Heart left ventricle (tissue), 13 donors: ENCODE measurements around the gene GPRASP2.

ENCODE experiments used
- CTCF ChIP-seq, 12 donors: fragments of 200-600 bp; sonication (generic) in 4 of 12; IDR thresholded peaks; one replicate each; pipeline versions ENCODE4 v1.5.0 to v1.8.0; 2018 to 2022; ENCODE audit warnings: antibody characterized with exemption in 12 of 12, mild to moderate bottlenecking in 5 of 12
- POLR2A ChIP-seq, 2 donors: fragments of 450-650 bp; IDR thresholded peaks; one replicate each; pipeline ENCODE4 v1.6.1; 2017; ENCODE audit warnings: antibody characterized with exemption in 2 of 2, mild to moderate bottlenecking in 2 of 2, moderate library complexity in 2 of 2
- donor health status: ischemic (EF 13 %, LVEDD 7.1; RV severe dilation, severe dysfunction).
- donor health status: DM: no; HTN: yes; CAD: no.
- donor health status: DM: no; HTN: no; CAD: no.
- donor health status: ischemic (EF 25% LVEDD 6.9; RV normal size, moderate dysfunction).
- donor health status: ischemic (EF 25% LVEDD 5.7; RV mildly dilated, moderate dysfunction).
- donor health status: ischemic (EF 35%, LVEDD 5.7; RV mildly dilated, moderate dysfunction).
- donor health status: nonischemic (EF 11% LVEDD 7.7; RV severe dilation, severe dysfunction).
- donor health status: DM: yes; HTN: yes; CAD: no.
- donor health status: PGD.
- donor health status: ischemic (EF 29% LVEDD 5.4; RV normal size, mild dysfunction).
- donor health status: nonischemic (EF 23%, LVEDD 6.1; RV moderate dilation, normal function).

- no peak for TF ChIP-seq CTCF (IDR thresholded peaks at IDR 0.05)
- TF ChIP-seq POLR2A (IDR thresholded peaks at IDR 0.05) = no peak
Measured at GRCh38 chrX:102745513-102745856, 33.2 kb downstream of the GPRASP2 start.
